Activated naive CD8-positive, alpha-beta T cell treated with anti-CD3 and anti-CD28 coated beads, Interleukin-2, amount 10 ng/mL, durations not matched to agents 7 days and 5 days (primary cell): Measurements from ENCODE around the gene RASL10B. TPM values are rescaled to one million over a fixed set of nuclear protein-coding genes. Genes with fewer than 3 reads are reported as not detected.

Experiments
- ATAC-seq: fragments of 150-1000 bp; cut with Tn5 transposase; one replicate; pipeline ENCODE4 v1.10.0; 2021; ENCODE audit warnings: low read depth, moderate library complexity
- POLR2A ChIA-PET: fragments of 350-600 bp; sonication (Branson Sonifier 250); formaldehyde crosslinking; loops from one replicate; lab custom pipeline; 2021; ENCODE audit warnings: antibody characterized with exemption; lab: Charles Lee
- DNase-seq: peaks from one replicate; pipeline ENCODE4 v3.0.0; 2021
- H3K27ac Mint-ChIP-seq: one replicate; pipeline ENCODE4 v1.8.0; 2022; ENCODE audit warnings: mild to moderate bottlenecking, mixed read lengths
- H3K27me3 Mint-ChIP-seq: one replicate; pipeline ENCODE4 v1.8.0; 2022; ENCODE audit warnings: mild to moderate bottlenecking, moderate library complexity, mixed read lengths
- H3K36me3 Mint-ChIP-seq: one replicate; pipeline ENCODE4 v1.8.0; 2021; ENCODE audit warnings: mild to moderate bottlenecking, mixed read lengths
- H3K4me1 Mint-ChIP-seq: one replicate; pipeline ENCODE4 v1.8.0; 2021; ENCODE audit warnings: mixed read lengths
- H3K4me3 Mint-ChIP-seq: one replicate; pipeline ENCODE4 v1.8.0; 2022; ENCODE audit warnings: mild to moderate bottlenecking, moderate library complexity, mixed read lengths
- H3K9me3 Mint-ChIP-seq: one replicate; pipeline ENCODE4 v1.8.0; 2021; ENCODE audit warnings: mixed read lengths
- total RNA-seq, 2 experiments: library from RNA; stranded (reverse); gene quantifications; one replicate each; pipeline ENCODE4 v1.2.3, GENCODE V29; 2021

The RASL10B gene
- total RNA-seq, 2 experiments from 2014 or later: 0.09 to 0.53 TPM

DNA sequence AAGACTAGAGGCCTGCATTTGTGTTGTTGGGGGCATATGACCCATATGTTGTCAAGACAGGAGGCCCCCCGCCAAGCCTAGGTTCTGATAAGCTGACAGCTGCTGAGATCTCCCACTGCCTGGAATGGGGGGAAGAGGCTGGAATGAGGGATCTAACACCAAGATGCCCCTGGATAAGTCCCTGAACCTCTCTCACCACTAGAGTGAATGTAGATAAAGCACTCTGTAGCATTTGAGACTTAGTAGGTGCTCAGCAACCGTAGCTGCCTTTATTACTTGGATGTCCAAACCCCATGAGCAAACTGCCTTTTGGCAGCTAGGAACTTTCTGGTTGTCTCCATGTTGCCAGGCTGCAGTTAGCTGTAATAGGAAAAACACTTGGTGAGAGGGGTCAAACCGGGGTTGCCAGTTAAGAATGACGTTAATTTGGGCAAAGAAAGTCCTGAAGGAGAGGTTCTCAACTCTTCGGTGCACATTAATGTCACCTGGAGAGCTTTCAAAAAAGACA is 4.4 kb upstream of the RASL10B start:
- H3K4me3 Mint-ChIP-seq: no peak overlapping the region
- H3K27ac Mint-ChIP-seq: no peak overlapping the region
- H3K4me1 Mint-ChIP-seq: peaks cover 9% of the 10 kb centered on the region
- peaks cover 10% of the 10 kb centered on the region for H3K27me3 Mint-ChIP-seq
- ATAC-seq (no peak), DNase-seq (no peak)
- no peaks in the 10 kb centered on the region for H3K9me3 Mint-ChIP-seq
- peaks cover 14% of the 10 kb centered on the region for H3K36me3 Mint-ChIP-seq
- POLR2A ChIA-PET: no interaction called here

- POLR2A ChIA-PET: no interaction called here
- Mint-ChIP-seq H3K27ac (no peak overlapping the region), H3K4me1 (peaks cover 9% of the 10 kb centered on the region), H3K36me3 (peaks cover 14% of the 10 kb centered on the region), H3K27me3 (peaks cover 16% of the 10 kb centered on the region), H3K4me3 (no peak overlapping the region), H3K9me3 (no peaks in the 10 kb centered on the region)
- ATAC-seq (no peak), DNase-seq (no peak)
Measured at GRCh38 chr17:35727635-35728034, 3.8 kb upstream of the RASL10B start.

DNA sequence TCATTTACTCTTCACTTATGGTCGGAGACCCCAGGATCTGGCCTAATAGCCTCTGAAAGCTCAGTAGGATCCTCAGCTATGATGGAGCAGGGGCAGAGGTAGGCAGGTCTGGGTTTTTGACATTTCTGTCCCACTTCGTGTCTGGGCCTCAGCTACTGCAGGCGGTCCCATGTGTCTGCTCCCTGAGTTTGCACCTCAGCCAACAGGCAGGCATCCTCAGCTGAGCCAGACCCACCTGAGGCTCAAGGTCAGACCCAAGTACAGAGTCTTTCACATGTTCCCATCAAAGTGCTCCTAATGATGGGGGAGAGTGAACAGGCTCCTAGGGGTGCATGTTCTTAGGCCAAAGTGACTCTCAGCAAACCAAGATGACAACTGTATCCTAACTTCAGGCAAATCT is 2.9 kb upstream of the RASL10B start:
- DNase-seq (no peak), ATAC-seq (no peak)
- H3K4me3 Mint-ChIP-seq: no peak overlapping the region
- H3K27ac Mint-ChIP-seq: no peak overlapping the region
- peaks cover 14% of the 10 kb centered on the region for H3K36me3 Mint-ChIP-seq
- H3K27me3 Mint-ChIP-seq: peaks cover 25% of the 10 kb centered on the region
- POLR2A ChIA-PET: no interaction called here
- H3K9me3 Mint-ChIP-seq: no peaks in the 10 kb centered on the region
- peaks cover 9% of the 10 kb centered on the region for H3K4me1 Mint-ChIP-seq

GRCh38 chr17:35729405-35729833 is 2.0 kb upstream of the RASL10B start:
- peaks cover 8% of the 10 kb centered on the region for H3K36me3 Mint-ChIP-seq
- no peak for DNase-seq
- POLR2A ChIA-PET: no interaction called here
- H3K27me3 Mint-ChIP-seq: peaks cover 26% of the 10 kb centered on the region
- no peaks in the 10 kb centered on the region for H3K9me3 Mint-ChIP-seq
- no peak overlapping the region for H3K27ac Mint-ChIP-seq
- H3K4me3 Mint-ChIP-seq: no peak overlapping the region
- ATAC-seq: no peak
- peaks cover 9% of the 10 kb centered on the region for H3K4me1 Mint-ChIP-seq

GRCh38 chr17:35730400-35731005 is 936 bp upstream of the RASL10B start:
- Mint-ChIP-seq H3K27me3 (peaks cover 26% of the 10 kb centered on the region), H3K27ac (no peak overlapping the region), H3K36me3 (peaks cover 8% of the 10 kb centered on the region), H3K9me3 (no peaks in the 10 kb centered on the region), H3K4me1 (peaks cover 9% of the 10 kb centered on the region), H3K4me3 (peak overlapping the region; percentile 67)
- ATAC-seq (no peak), DNase-seq (no peak)
- POLR2A ChIA-PET: interaction anchor here (1.3 kb wide), 1 partner anchor 33 kb away, joined by 3 read pairs; no protein-coding TSS in a partner anchor

- POLR2A ChIA-PET: no interaction called here
- H3K27me3 Mint-ChIP-seq: peaks cover 28% of the 10 kb centered on the region
- no peak for DNase-seq
- no peak for ATAC-seq
- peaks cover 5% of the 10 kb centered on the region for H3K36me3 Mint-ChIP-seq
- no peak overlapping the region for H3K27ac Mint-ChIP-seq
- peak overlapping the region; percentile 30 for H3K4me3 Mint-ChIP-seq
- peaks cover 9% of the 10 kb centered on the region for H3K4me1 Mint-ChIP-seq
- no peaks in the 10 kb centered on the region for H3K9me3 Mint-ChIP-seq
Measured at GRCh38 chr17:35731917-35732805, 722 bp downstream of the RASL10B start.

DNA sequence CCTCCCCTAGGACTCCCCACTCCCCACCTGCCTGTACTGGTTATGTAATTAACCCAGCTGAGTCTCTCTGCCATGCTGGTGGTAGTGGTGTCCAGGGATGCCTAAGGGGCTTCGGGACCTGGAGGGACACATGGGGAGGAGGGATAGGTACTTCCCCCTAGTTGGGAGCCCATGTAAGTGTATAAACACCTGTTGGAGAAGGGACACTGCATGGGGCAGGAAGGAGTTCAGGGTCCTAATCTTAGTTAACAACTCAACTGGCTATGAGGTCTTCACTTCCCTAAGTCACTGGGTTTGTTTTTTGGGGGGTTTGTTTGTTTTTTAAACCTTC is 1.3 kb downstream of the RASL10B start:
- no peak overlapping the region for H3K27ac Mint-ChIP-seq
- H3K4me1 Mint-ChIP-seq: peaks cover 9% of the 10 kb centered on the region
- H3K27me3 Mint-ChIP-seq: peaks cover 28% of the 10 kb centered on the region
- peaks cover 5% of the 10 kb centered on the region for H3K36me3 Mint-ChIP-seq
- no peaks in the 10 kb centered on the region for H3K9me3 Mint-ChIP-seq
- DNase-seq (no peak), ATAC-seq (no peak)
- POLR2A ChIA-PET: no interaction called here
- H3K4me3 Mint-ChIP-seq: no peak overlapping the region

DNA sequence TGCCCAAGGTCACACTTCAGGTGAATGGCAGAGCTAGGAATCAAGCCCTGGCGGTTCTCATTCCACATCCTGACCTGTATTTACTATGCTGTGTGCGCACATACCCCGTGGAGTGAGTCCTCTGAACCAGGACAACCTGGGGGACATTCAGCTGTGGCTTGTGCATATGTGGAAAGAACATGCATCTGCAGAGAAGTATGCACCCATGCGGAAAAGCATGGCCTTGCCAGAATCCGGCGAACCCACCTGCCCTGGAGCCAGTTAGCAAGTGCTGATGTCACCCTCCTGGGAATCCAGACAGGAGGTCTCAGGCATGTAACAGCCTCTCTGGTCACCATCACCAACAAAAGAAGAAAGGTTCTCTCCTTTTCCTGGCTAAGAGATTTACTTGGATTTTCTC is 1.9 kb downstream of the RASL10B start:
- POLR2A ChIA-PET: no interaction called here
- no peak for ATAC-seq
- no peak overlapping the region for H3K4me3 Mint-ChIP-seq
- no peak overlapping the region for H3K27ac Mint-ChIP-seq
- peaks cover 5% of the 10 kb centered on the region for H3K36me3 Mint-ChIP-seq
- peaks cover 9% of the 10 kb centered on the region for H3K4me1 Mint-ChIP-seq
- H3K27me3 Mint-ChIP-seq: peaks cover 28% of the 10 kb centered on the region
- DNase-seq: no peak
- H3K9me3 Mint-ChIP-seq: no peaks in the 10 kb centered on the region

DNA sequence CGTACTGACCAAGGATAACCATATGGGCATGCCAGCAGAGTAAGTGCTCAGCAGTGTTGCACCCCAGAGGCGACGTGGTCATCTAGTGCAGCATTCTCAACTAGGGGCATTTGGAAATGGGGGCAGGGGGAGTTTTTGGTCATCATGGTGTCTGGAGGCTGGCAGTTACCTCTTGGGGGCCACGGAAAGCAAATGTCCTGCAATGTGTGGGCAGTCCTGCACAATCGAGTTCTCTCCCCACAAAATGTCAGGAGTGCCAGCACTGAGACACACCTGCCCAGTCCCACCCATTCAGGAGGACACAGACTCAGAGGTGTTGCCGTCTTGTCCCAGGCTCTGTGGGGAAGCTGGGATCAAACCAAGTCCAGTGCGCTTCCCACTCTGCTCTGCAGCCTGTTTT is 3.0 kb downstream of the RASL10B start:
- peaks cover 5% of the 10 kb centered on the region for H3K36me3 Mint-ChIP-seq
- DNase-seq (no peak), ATAC-seq (no peak)
- H3K4me3 Mint-ChIP-seq: no peak overlapping the region
- H3K27ac Mint-ChIP-seq: no peak overlapping the region
- POLR2A ChIA-PET: no interaction called here
- no peaks in the 10 kb centered on the region for H3K9me3 Mint-ChIP-seq
- H3K4me1 Mint-ChIP-seq: peaks cover 9% of the 10 kb centered on the region
- peaks cover 35% of the 10 kb centered on the region for H3K27me3 Mint-ChIP-seq

- Mint-ChIP-seq H3K27ac (no peak overlapping the region), H3K27me3 (peaks cover 43% of the 10 kb centered on the region), H3K9me3 (no peaks in the 10 kb centered on the region), H3K4me3 (no peak overlapping the region), H3K4me1 (peaks cover 9% of the 10 kb centered on the region), H3K36me3 (peaks cover 5% of the 10 kb centered on the region)
- POLR2A ChIA-PET: no interaction called here
- no peak for DNase-seq
- no peak for ATAC-seq
Measured at GRCh38 chr17:35735036-35735805, 3.8 kb downstream of the RASL10B start.

DNA sequence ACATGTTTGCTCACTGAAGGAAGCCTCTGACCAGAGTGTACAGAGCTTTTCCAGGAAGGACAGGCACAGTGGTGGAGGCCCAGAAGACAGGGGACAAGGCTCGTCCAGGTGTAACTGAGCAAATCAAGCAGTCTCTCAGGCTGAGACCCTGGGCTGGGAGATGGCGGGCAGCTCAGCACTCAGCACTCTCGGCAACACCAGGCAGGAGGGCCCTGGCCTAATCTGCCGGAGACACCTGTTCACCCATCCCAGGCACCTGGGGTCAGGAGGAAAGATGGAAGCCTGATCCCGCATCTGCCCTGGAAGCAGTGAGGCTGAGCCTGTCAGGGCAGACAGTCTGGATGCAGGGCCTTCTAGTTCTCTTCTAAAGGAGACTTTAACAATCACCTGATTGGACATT is 4.8 kb downstream of the RASL10B start:
- H3K9me3 Mint-ChIP-seq: no peaks in the 10 kb centered on the region
- H3K27ac Mint-ChIP-seq: no peak overlapping the region
- H3K27me3 Mint-ChIP-seq: peaks cover 41% of the 10 kb centered on the region
- POLR2A ChIA-PET: no interaction called here
- H3K4me3 Mint-ChIP-seq: no peak overlapping the region
- no peak for DNase-seq
- ATAC-seq: no peak
- H3K4me1 Mint-ChIP-seq: peaks cover 2% of the 10 kb centered on the region
- H3K36me3 Mint-ChIP-seq: no peaks in the 10 kb centered on the region

GRCh38 chr17:35738519-35739133 is 7.2 kb downstream of the RASL10B start:
- Mint-ChIP-seq H3K4me1 (peaks cover 7% of the 10 kb centered on the region), H3K27ac (no peak overlapping the region), H3K27me3 (peaks cover 41% of the 10 kb centered on the region), H3K36me3 (no peaks in the 10 kb centered on the region), H3K4me3 (no peak overlapping the region), H3K9me3 (no peaks in the 10 kb centered on the region)
- POLR2A ChIA-PET: no interaction called here
- DNase-seq (no peak), ATAC-seq (no peak)

- DNase-seq: no peak
Measured at GRCh38 chr17:35740216-35740615, 8.8 kb downstream of the RASL10B start.

More at GRCh38 chr17:35740216-35740615, 8.8 kb downstream of the RASL10B start:
- H3K4me1 Mint-ChIP-seq: peaks cover 9% of the 10 kb centered on the region
- no peaks in the 10 kb centered on the region for H3K36me3 Mint-ChIP-seq
- H3K27me3 Mint-ChIP-seq: peaks cover 43% of the 10 kb centered on the region
- POLR2A ChIA-PET: interaction anchor here (1.2 kb wide), 1 partner anchor 69 kb away, joined by 4 read pairs; the partner anchor contains the start of gene TAF15
- no peaks in the 10 kb centered on the region for H3K9me3 Mint-ChIP-seq
- no peak overlapping the region for H3K4me3 Mint-ChIP-seq
- H3K27ac Mint-ChIP-seq: no peak overlapping the region
- no peak for ATAC-seq
